Skeletal muscle tissue (tissue), 4 donors: ENCODE results near the gene SRRM5. TPM values are rescaled to one million over a fixed set of nuclear protein-coding genes. Genes with fewer than 3 reads are reported as not detected.
A peak's percentile ranks its signal among the peaks of the same experiment; 100 is the strongest.

ENCODE experiments used
- H3K27ac ChIP-seq: one replicate; pipeline ENCODE4 v1.7.0; 2013; ENCODE audit warnings: mild to moderate bottlenecking, low read depth, low read length, inconsistent platforms
- H3K27me3 ChIP-seq, 3 donors: one replicate each; pipeline ENCODE4 v1.7.0; 2013; ENCODE audit warnings: low read length in 3 of 3; ENCODE audit not compliant: control insufficient read depth in 3 of 3, insufficient read depth in 3 of 3
- H3K36me3 ChIP-seq, 3 donors: one replicate each; pipeline ENCODE4 v1.7.0; 2013; ENCODE audit warnings: low read length in 3 of 3; ENCODE audit not compliant: control insufficient read depth in 3 of 3, insufficient read depth in 3 of 3
- H3K4me1 ChIP-seq, 3 donors: one replicate each; pipeline ENCODE4 v1.7.0; 2013; ENCODE audit warnings: low read length in 3 of 3, mild to moderate bottlenecking in 3 of 3; ENCODE audit not compliant: control insufficient read depth in 3 of 3, insufficient read depth in 3 of 3
- H3K4me3 ChIP-seq, 3 donors: one replicate each; pipeline ENCODE4 v1.7.0; 2013; ENCODE audit warnings: low read length in 3 of 3
- H3K9ac ChIP-seq, 3 donors: one replicate each; pipeline ENCODE4 v1.7.0; 2013; ENCODE audit warnings: low read length in 3 of 3, mild to moderate bottlenecking in 3 of 3, moderate library complexity in 2 of 3, low read depth in 1 of 3
- H3K9me3 ChIP-seq, 3 donors: one replicate each; pipeline ENCODE4 v1.7.0; 2013; ENCODE audit warnings: low read length in 3 of 3; ENCODE audit not compliant: control insufficient read depth in 3 of 3
- total RNA-seq: library from RNA; depleted of rRNA; stranded (reverse); fragments of >200 nt; gene quantifications from one replicate; pipeline ENCODE4 v1.2.3, GENCODE V29; 2014
- donor health status: Osteomylitis.

SRRM5 gene
- total RNA-seq, 1 donor from 2014 or later = not detected

- H3K27me3 ChIP-seq = no peaks in the 10 kb centered on the region
- H3K27ac ChIP-seq = no peak overlapping the region
- peaks cover 10 to 16% (median 13%) of the 10 kb centered on the region in 3 donors for H3K4me1 ChIP-seq
- no peaks in the 10 kb centered on the region for H3K9me3 ChIP-seq
- no peak overlapping the region for H3K9ac ChIP-seq
- H3K36me3 ChIP-seq = peaks cover 26 to 38% (median 32%) of the 10 kb centered on the region in 3 donors
- no peak overlapping the region for H3K4me3 ChIP-seq
These were observed 22.2 kb upstream of the SRRM5 start for GRCh38 chr19:43589678-43590077.

- Histone ChIP-seq H3K4me3 (no peak overlapping the region), H3K4me1 (peaks cover 23 to 35% (median 28%) of the 10 kb centered on the region in 3 donors), H3K9me3 (no peaks in the 10 kb centered on the region), H3K36me3 (peaks cover 22 to 28% (median 26%) of the 10 kb centered on the region in 3 donors), H3K9ac (no peak overlapping the region), H3K27me3 (no peaks in the 10 kb centered on the region), H3K27ac (no peak overlapping the region)
These were observed 19.8 kb upstream of the SRRM5 start for GRCh38 chr19:43591904-43592772.

- H3K9ac ChIP-seq = no peak overlapping the region
- peaks cover 22 to 28% (median 26%) of the 10 kb centered on the region in 3 donors for H3K36me3 ChIP-seq
- H3K4me3 ChIP-seq = no peak overlapping the region
- no peak overlapping the region for H3K27ac ChIP-seq
- H3K4me1 ChIP-seq = peaks cover 30 to 42% (median 36%) of the 10 kb centered on the region in 3 donors
- H3K9me3 ChIP-seq = no peaks in the 10 kb centered on the region
- H3K27me3 ChIP-seq = no peaks in the 10 kb centered on the region
These were observed 19.0 kb upstream of the SRRM5 start for GRCh38 chr19:43592800-43593350.

- peaks cover 29 to 33% (median 32%) of the 10 kb centered on the region in 3 donors for H3K36me3 ChIP-seq
- H3K4me3 ChIP-seq = peak overlapping the region in 2 of 3 donors; percentile 85 to 94
- no peaks in the 10 kb centered on the region for H3K27me3 ChIP-seq
- H3K9ac ChIP-seq = peak overlapping the region; percentile 86 to 91 (median 87)
- H3K4me1 ChIP-seq = peaks cover 32 to 48% (median 37%) of the 10 kb centered on the region in 3 donors
- H3K27ac ChIP-seq = peak overlapping the region; percentile 99
- no peaks in the 10 kb centered on the region for H3K9me3 ChIP-seq
These were observed 17.7 kb upstream of the SRRM5 start for GRCh38 chr19:43594081-43594697.

GRCh38 chr19:43594710-43595604, 16.9 kb upstream of the SRRM5 start:
- H3K36me3 ChIP-seq = peaks cover 32 to 37% (median 33%) of the 10 kb centered on the region in 3 donors

GRCh38 chr19:43595605-43595998, 16.3 kb upstream of the SRRM5 start:
- H3K4me3 ChIP-seq = peak overlapping the region; percentile 82 to 94 (median 85)
- peaks cover 32 to 48% (median 37%) of the 10 kb centered on the region in 3 donors for H3K4me1 ChIP-seq
- peak overlapping the region; percentile 99 for H3K27ac ChIP-seq
- no peaks in the 10 kb centered on the region for H3K9me3 ChIP-seq
- H3K36me3 ChIP-seq = peaks cover 28 to 38% (median 32%) of the 10 kb centered on the region in 3 donors
- H3K9ac ChIP-seq = peak overlapping the region; percentile 86 to 91 (median 87)
- no peaks in the 10 kb centered on the region for H3K27me3 ChIP-seq

More at GRCh38 chr19:43594710-43595604, 16.9 kb upstream of the SRRM5 start:
- Histone ChIP-seq H3K9ac (peak overlapping the region; percentile 86 to 91 (median 87)), H3K27me3 (no peaks in the 10 kb centered on the region), H3K4me3 (peak overlapping the region; percentile 82 to 94 (median 85)), H3K4me1 (peaks cover 32 to 48% (median 37%) of the 10 kb centered on the region in 3 donors), H3K27ac (peak overlapping the region; percentile 99), H3K9me3 (no peaks in the 10 kb centered on the region)

GRCh38 chr19:43595999-43596841, 15.7 kb upstream of the SRRM5 start, which contains the start of the genes IRGQ and ZNF576:
TSS of gene IRGQ (minus strand) at chr19:43596134. CDS start at chr19:43595338, 796 bp downstream.
TSS of gene ZNF576 (plus strand) at chr19:43596595. CDS start at chr19:43597109, 514 bp downstream.
- peak within 1 kb of the TSS; percentile 98 to 99 (median 98) for H3K9ac ChIP-seq
- peaks cover 23 to 37% (median 31%) of the 10 kb centered on the region in 3 donors for H3K36me3 ChIP-seq
- H3K9me3 ChIP-seq = no peaks in the 10 kb centered on the region
- H3K27ac ChIP-seq = peak within 1 kb of the TSS; percentile 99
- peak within 1 kb of the TSS; percentile 94 to 99 (median 96) for H3K4me3 ChIP-seq
- H3K4me1 ChIP-seq = peaks cover 32 to 48% (median 37%) of the 10 kb centered on the region in 3 donors
- H3K27me3 ChIP-seq = no peaks in the 10 kb centered on the region

- H3K27me3 ChIP-seq = no peaks in the 10 kb centered on the region
- H3K36me3 ChIP-seq = peaks cover 23 to 39% (median 28%) of the 10 kb centered on the region in 3 donors
- peak overlapping the region; percentile 99 for H3K27ac ChIP-seq
- H3K4me3 ChIP-seq = peak overlapping the region; percentile 94 to 99 (median 96)
- H3K9ac ChIP-seq = peak overlapping the region; percentile 98 to 99 (median 98)
- peaks cover 32 to 48% (median 37%) of the 10 kb centered on the region in 3 donors for H3K4me1 ChIP-seq
- H3K9me3 ChIP-seq = no peaks in the 10 kb centered on the region
These were observed 14.9 kb upstream of the SRRM5 start for GRCh38 chr19:43596842-43597461.
